Calu3 (cell line): Measurements from ENCODE around the gene OASL. TPM values are rescaled to one million over a fixed set of nuclear protein-coding genes. Genes with fewer than 3 reads are reported as not detected.
"Not testable (repeated sequence)": the region's sequence is repeated elsewhere in the genome, so short reads cannot be mapped to it uniquely, and the experiment has no call there.

Source experiments
- BruUV-seq: library from RNA; stranded (reverse); fragments of 400-500 nt; replicated peaks from 2 replicates; lab custom pipeline; 2021; lab: Mats Ljungman, UMichigan
- CTCF ChIA-PET: fragments of 300-600 bp; sonication (Branson Sonifier 250); formaldehyde crosslinking; loops from one replicate; lab custom pipeline; 2022; ENCODE audit warnings: antibody characterized with exemption; lab: Charles Lee
- DNase-seq: peaks from one replicate; pipeline ENCODE4 v3.0.0; 2022
- H3K27ac Mint-ChIP-seq: one replicate; pipeline ENCODE4 v1.8.0; 2022; ENCODE audit warnings: mixed read lengths; ENCODE audit not compliant: unreplicated experiment
- H3K27me3 Mint-ChIP-seq: one replicate; pipeline ENCODE4 v1.8.0; 2022; ENCODE audit warnings: mixed read lengths; ENCODE audit not compliant: unreplicated experiment
- H3K36me3 Mint-ChIP-seq: one replicate; pipeline ENCODE4 v1.8.0; 2022; ENCODE audit warnings: mild to moderate bottlenecking, moderate library complexity, mixed read lengths; ENCODE audit not compliant: insufficient read depth, unreplicated experiment
- H3K4me1 Mint-ChIP-seq: one replicate; pipeline ENCODE4 v1.8.0; 2022; ENCODE audit warnings: mild to moderate bottlenecking, low read depth, mixed read lengths; ENCODE audit not compliant: unreplicated experiment
- H3K4me3 Mint-ChIP-seq: one replicate; pipeline ENCODE4 v1.8.0; 2022; ENCODE audit warnings: mild to moderate bottlenecking, low read depth, moderate library complexity, mixed read lengths; ENCODE audit not compliant: unreplicated experiment
- H3K9me3 Mint-ChIP-seq: one replicate; pipeline ENCODE4 v1.8.0; 2022; ENCODE audit warnings: low read depth, mixed read lengths; ENCODE audit not compliant: unreplicated experiment
- CTCF ChIP-seq: fragments of 200-600 bp; IDR thresholded peaks from one replicate; pipeline ENCODE4 v1.8.0; 2022; ENCODE audit warnings: antibody characterized with exemption; ENCODE audit not compliant: unreplicated experiment
- intact Hi-C: fragments of 100-400 bp; cut with micrococcal nuclease; formaldehyde crosslinking; loops from one replicate; pipeline ENCODE4 v1.10.0; 2022; ENCODE audit not compliant: unreplicated experiment
- total RNA-seq: library from RNA; stranded (reverse); gene quantifications from 2 replicates; pipeline ENCODE4 v1.2.3, GENCODE V29; 2022

Gene OASL
- total RNA-seq, 1 experiment from 2014 or later, result 73.7 TPM

- CTCF ChIA-PET, result interaction anchor here (0.6 kb wide), 1 partner anchor 30 kb away, joined by 3 read pairs; no protein-coding TSS in a partner anchor
- BruUV-seq, result no TSS peak
- Mint-ChIP-seq H3K27ac (no peak overlapping the region), H3K9me3 (no peaks in the 10 kb centered on the region), H3K27me3 (peaks cover 16% of the 10 kb centered on the region), H3K36me3 (no peaks in the 10 kb centered on the region), H3K4me3 (no peak overlapping the region), H3K4me1 (no peaks in the 10 kb centered on the region)
- intact Hi-C loops, result no loop called here
- no peak for TF ChIP-seq CTCF
- DNase-seq, result no peak
Measured at GRCh38 chr12:121079736-121080272, 40.8 kb upstream of the OASL start.

GRCh38 chr12:121077440-121077839 is 38.4 kb upstream of the OASL start:
- CTCF ChIA-PET, H3K4me3 Mint-ChIP-seq, DNase-seq, H3K4me1 Mint-ChIP-seq, H3K36me3 Mint-ChIP-seq, H3K27ac Mint-ChIP-seq, BruUV-seq, intact Hi-C loops, H3K9me3 Mint-ChIP-seq: not testable (repeated sequence)
- peaks cover 13% of the 10 kb centered on the region for H3K27me3 Mint-ChIP-seq

- peaks cover 13% of the 10 kb centered on the region for H3K27me3 Mint-ChIP-seq
- intact Hi-C loops, H3K27ac Mint-ChIP-seq, BruUV-seq, CTCF ChIA-PET, H3K9me3 Mint-ChIP-seq, H3K36me3 Mint-ChIP-seq, H3K4me1 Mint-ChIP-seq, H3K4me3 Mint-ChIP-seq, DNase-seq: not testable (repeated sequence)
Measured at GRCh38 chr12:121075911-121076310, 36.9 kb upstream of the OASL start.

- Mint-ChIP-seq H3K36me3 (no peaks in the 10 kb centered on the region), H3K4me3 (no peak overlapping the region)
Measured at GRCh38 chr12:121072147-121072546, 33.1 kb upstream of the OASL start.

GRCh38 chr12:121069206-121069605 is 30.2 kb upstream of the OASL start:
- CTCF ChIA-PET, result no interaction called here
- Mint-ChIP-seq H3K4me1 (no peaks in the 10 kb centered on the region), H3K4me3 (no peak overlapping the region), H3K27ac (no peak overlapping the region), H3K9me3 (peaks cover 7% of the 10 kb centered on the region), H3K36me3 (no peaks in the 10 kb centered on the region), H3K27me3 (peaks cover 11% of the 10 kb centered on the region)
- DNase-seq, result no peak
- BruUV-seq, result no TSS peak
- intact Hi-C loops, result no loop called here
- TF ChIP-seq CTCF, result no peak

More at GRCh38 chr12:121072147-121072546, 33.1 kb upstream of the OASL start:
- CTCF ChIA-PET, result no interaction called here
- Mint-ChIP-seq H3K9me3 (peaks cover 7% of the 10 kb centered on the region), H3K27ac (no peak overlapping the region), H3K27me3 (peaks cover 13% of the 10 kb centered on the region), H3K4me1 (no peaks in the 10 kb centered on the region)
- BruUV-seq, result no TSS peak
- intact Hi-C loops, result no loop called here
- no peak for TF ChIP-seq CTCF
- no peak for DNase-seq
